GM12878 (cell line): ENCODE data around the gene HNRNPF. TPM values are rescaled to one million over a fixed set of nuclear protein-coding genes. Genes with fewer than 3 reads are reported as not detected.

Experiments
- ATAC-seq: fragments of 200-7000 bp; cut with Tn5 transposase; 3 replicates; pipeline ENCODE4 v1.9.1; 2020; ENCODE audit warnings: mild to moderate bottlenecking, moderate library complexity
- BruUV-seq: library from RNA; stranded (reverse); fragments of 400-500 nt; replicated peaks from 2 replicates; lab custom pipeline; 2021; lab: Mats Ljungman, UMichigan
- CTCF ChIA-PET: fragments of 300-600 bp; sonication (Branson Sonifier 250); formaldehyde crosslinking; extraction: SDS; loops from one replicate; lab custom pipeline; 2021; ENCODE audit warnings: inconsistent platforms; lab: Yijun Ruan, JAX
- POLR2A ChIA-PET: fragments of 350-600 bp; formaldehyde crosslinking; extraction: SDS; loops from one replicate; lab custom pipeline; 2021; ENCODE audit warnings: inconsistent platforms; lab: Charles Lee
- RAD21 ChIA-PET: fragments of 300-600 bp; sonication (Branson Sonifier 250); formaldehyde crosslinking; loops from one replicate; lab custom pipeline; 2023; ENCODE audit warnings: antibody characterized with exemption; ENCODE audit not compliant: unreplicated experiment; lab: Charles Lee
- SMC1A ChIA-PET: fragments of 300-600 bp; sonication (Branson Sonifier 250); formaldehyde crosslinking; loops from one replicate; lab custom pipeline; 2023; ENCODE audit not compliant: unreplicated experiment, uncharacterized antibody; lab: Charles Lee
- DNase-seq: peaks from one replicate; pipeline ENCODE4 v3.0.0-alpha.2; 2011; ENCODE audit warnings: low read depth, low spot score
- FAIRE-seq: peaks from 3 replicates; lab custom pipeline; 2011; peaks lifted over from hg19 to GRCh38; lab: Jason Lieb, UNC
- H2AFZ ChIP-seq: 2 replicates; pipeline ENCODE4 v1.6.0; 2011; ENCODE audit warnings: low read depth, low read length, control low read depth; ENCODE audit not compliant: control insufficient read depth
- H3K27ac ChIP-seq: 2 replicates; pipeline ENCODE4 v1.5.1; 2011; ENCODE audit warnings: control low read depth; ENCODE audit not compliant: control insufficient read depth, insufficient read depth
- H3K27me3 ChIP-seq, 2 experiments: replicated peaks in 1 of 2; 2 replicates each; pipeline versions ENCODE4 v1.6.0 to v1.6.1; 2011; ENCODE audit warnings: low read length in 1 of 2; ENCODE audit not compliant: control insufficient read depth in 2 of 2, insufficient read depth in 2 of 2
- H3K36me3 ChIP-seq, 2 experiments: 2 replicates each; pipeline ENCODE4 v1.5.1; 2011; ENCODE audit warnings: low read length in 1 of 2; ENCODE audit not compliant: control insufficient read depth in 2 of 2, insufficient read depth in 2 of 2
- H3K4me1 ChIP-seq: 2 replicates; pipeline ENCODE4 v1.6.1; 2011; ENCODE audit warnings: mild to moderate bottlenecking, low read length, moderate library complexity, mixed read lengths; ENCODE audit not compliant: control insufficient read depth, insufficient read depth
- H3K4me2 ChIP-seq: 2 replicates; pipeline ENCODE4 v1.6.0; 2011; ENCODE audit warnings: control low read depth; ENCODE audit not compliant: control insufficient read depth, insufficient read depth
- H3K4me3 ChIP-seq: fragments of 200-600 bp; sonication (generic); 2 replicates; pipeline ENCODE4 v1.5.1; 2016
- H3K79me2 ChIP-seq: 2 replicates; pipeline ENCODE4 v1.6.0; 2011; ENCODE audit warnings: low read length; ENCODE audit not compliant: control insufficient read depth, insufficient read depth
- H3K9ac ChIP-seq: 2 replicates; pipeline ENCODE4 v1.8.0; 2011; ENCODE audit warnings: low read length, control low read depth, mixed read lengths; ENCODE audit not compliant: control insufficient read depth, insufficient read depth
- H3K9me3 ChIP-seq: replicated peaks from 3 replicates; pipeline ENCODE4 v1.5.1; 2011; ENCODE audit warnings: mild to moderate bottlenecking, low read length; ENCODE audit not compliant: control insufficient read depth, insufficient read depth
- H4K20me1 ChIP-seq: 2 replicates; pipeline ENCODE4 v1.6.0; 2011; ENCODE audit not compliant: control insufficient read depth, insufficient read depth
- FOXM1 ChIP-seq: IDR thresholded peaks from 2 replicates; pipeline ENCODE4 v1.6.1; 2012; ENCODE audit warnings: low read depth, mild to moderate bottlenecking, inconsistent platforms, low read length, moderate library complexity
- STAT1 ChIP-seq: fragments of 450-650 bp; conservative IDR thresholded peaks from 2 replicates; pipeline ENCODE4 v1.6.1; 2014; ENCODE audit warnings: antibody characterized with exemption, mild to moderate bottlenecking
- TARDBP ChIP-seq: IDR thresholded peaks from 2 replicates; pipeline ENCODE4 v1.6.1; 2016; ENCODE audit warnings: borderline replicate concordance
- WGBS: methylation state at CpG from one replicate; pipeline ENCODE4 v1.1.6; 2016; ENCODE audit warnings: low lambda C conversion rate; ENCODE audit not compliant: insufficient replicate concordance, insufficient coverage; ENCODE audit errors: missing lambda C conversion rate; 5-methylcytosine and 5-hydroxymethylcytosine counted together
- in situ Hi-C: fragments of 300-500 bp; cut with MboI; formaldehyde crosslinking; loops from 9 replicates; pipeline ENCODE4 v1.14.3; 2018; ENCODE audit warnings: mixed read lengths
- intact Hi-C: fragments of 100-400 bp; cut with micrococcal nuclease; formaldehyde crosslinking; loops from one replicate; pipeline ENCODE4 v1.14.2; 2022; ENCODE audit not compliant: unreplicated experiment
- polyA plus RNA-seq, 11 experiments: library from polyadenylated mRNA; depleted of rRNA in 4 of 11; unstranded in 6 of 11; stranded (reverse) in 5 of 11; fragments of >200 nt; fragmentation: Nextera tagmentation in 4 of 11; fragmentation: Illumina TruSeq in 1 of 11; extraction: Ambion mirVana in 4 of 11; extraction: Trizol in 1 of 11; gene quantifications; 1 replicate in 1 of 11; 2 replicates in 10 of 11; pipeline versions ENCODE4 v1.2.1 to v1.2.3, GENCODE V29; 2011 to 2016; ENCODE audit warnings: inconsistent platforms in 2 of 11, missing spikeins in 2 of 11, low read depth in 1 of 11
- total RNA-seq, 4 experiments: library from RNA; depleted of rRNA in 3 of 4; stranded (reverse); fragments of >200 nt in 3 of 4; fragmentation: Illumina TruSeq in 1 of 4; extraction: Trizol in 1 of 4; gene quantifications; 2 replicates each; pipeline versions ENCODE4 v1.2.1 to v1.2.3, GENCODE V29; 2013 to 2021
- TF ChIP-seq, protein P1 (sequence below): IDR thresholded peaks from 2 replicates; pipeline ENCODE4 v1.6.1; 2011; ENCODE audit warnings: low read depth, low read length, improper control_type of control experiment, borderline replicate concordance
- TF ChIP-seq, protein P2 (sequence below): IDR thresholded peaks from 2 replicates; pipeline ENCODE4 v1.6.1; 2011; ENCODE audit warnings: borderline replicate concordance, low read depth, mild to moderate bottlenecking, moderate library complexity, low read length; ENCODE audit not compliant: insufficient read depth, poor library complexity, severe bottlenecking

The HNRNPF gene
- total and polyA plus RNA-seq, 10 of the 15 experiments (the other 5 are each of a cell fraction or from before 2014, with no cell fraction given), result 156 to 373 (median 293) TPM

GRCh38 chr10:43372765-43373361, 36.1 kb downstream of the HNRNPF start:
- H3K4me2 ChIP-seq, result no peak overlapping the region
- no peak overlapping the region for H3K27ac ChIP-seq
- POLR2A ChIA-PET, result no interaction called here
- H2AFZ ChIP-seq, result no peak overlapping the region
- 92% methylated on average over 1 of the region's 1 CpG for WGBS
- no peaks in the 10 kb centered on the region for H3K36me3 ChIP-seq
- intact Hi-C loops, result no loop called here
- no peaks in the 10 kb centered on the region for H4K20me1 ChIP-seq
- in situ Hi-C loops, result loop anchor here (25.0 kb wide), 1 partner anchor 161 kb away; no protein-coding TSS in a partner anchor
- TF ChIP-seq FOXM1, result no peak
- TF ChIP-seq, protein P1, sequence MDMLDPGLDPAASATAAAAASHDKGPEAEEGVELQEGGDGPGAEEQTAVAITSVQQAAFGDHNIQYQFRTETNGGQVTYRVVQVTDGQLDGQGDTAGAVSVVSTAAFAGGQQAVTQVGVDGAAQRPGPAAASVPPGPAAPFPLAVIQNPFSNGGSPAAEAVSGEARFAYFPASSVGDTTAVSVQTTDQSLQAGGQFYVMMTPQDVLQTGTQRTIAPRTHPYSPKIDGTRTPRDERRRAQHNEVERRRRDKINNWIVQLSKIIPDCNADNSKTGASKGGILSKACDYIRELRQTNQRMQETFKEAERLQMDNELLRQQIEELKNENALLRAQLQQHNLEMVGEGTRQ, result no peak
- TF ChIP-seq TARDBP, result no peak
- TF ChIP-seq, protein P2, sequence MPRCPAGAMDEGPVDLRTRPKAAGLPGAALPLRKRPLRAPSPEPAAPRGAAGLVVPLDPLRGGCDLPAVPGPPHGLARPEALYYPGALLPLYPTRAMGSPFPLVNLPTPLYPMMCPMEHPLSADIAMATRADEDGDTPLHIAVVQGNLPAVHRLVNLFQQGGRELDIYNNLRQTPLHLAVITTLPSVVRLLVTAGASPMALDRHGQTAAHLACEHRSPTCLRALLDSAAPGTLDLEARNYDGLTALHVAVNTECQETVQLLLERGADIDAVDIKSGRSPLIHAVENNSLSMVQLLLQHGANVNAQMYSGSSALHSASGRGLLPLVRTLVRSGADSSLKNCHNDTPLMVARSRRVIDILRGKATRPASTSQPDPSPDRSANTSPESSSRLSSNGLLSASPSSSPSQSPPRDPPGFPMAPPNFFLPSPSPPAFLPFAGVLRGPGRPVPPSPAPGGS, result no peak
- no peak for TF ChIP-seq STAT1
- TF ChIP-seq, all 136 proteins: peak for 0
- Histone ChIP-seq H3K9ac (no peak overlapping the region), H3K4me1 (no peaks in the 10 kb centered on the region), H3K4me3 (no peak overlapping the region), H3K27me3 (no peaks in the 10 kb centered on the region; a peak in 1 of 4 replicates), H3K79me2 (no peaks in the 10 kb centered on the region), H3K9me3 (no peaks in the 10 kb centered on the region)
- RAD21 ChIA-PET, result interaction anchor here (0.6 kb wide), 1 partner anchor 141 kb away, joined by 3 read pairs; no protein-coding TSS in a partner anchor
- CTCF ChIA-PET, result no interaction called here
- ATAC-seq (no peak; the same call in 2 of the 3 replicates), DNase-seq (no peak), FAIRE-seq (no peak)
- no TSS peak for BruUV-seq
- SMC1A ChIA-PET, result no interaction called here
